PC-9 (cell line): ENCODE data around the gene ERRFI1. TPM values are rescaled to one million over a fixed set of nuclear protein-coding genes. Genes with fewer than 3 reads are reported as not detected.
A peak's percentile ranks its signal among the peaks of the same experiment; 100 is the strongest.

ENCODE experiments used
- BruUV-seq: library from RNA; stranded (reverse); fragments of 400-500 nt; replicated peaks from 2 replicates; lab custom pipeline; 2021; lab: Mats Ljungman, UMichigan
- CTCF ChIA-PET: fragments of 300-600 bp; sonication (Branson Sonifier 250); formaldehyde crosslinking; loops from one replicate; lab custom pipeline; 2022; ENCODE audit warnings: antibody characterized with exemption; lab: Charles Lee
- POLR2A ChIA-PET: fragments of 300-600 bp; sonication (Branson Sonifier 250); formaldehyde crosslinking; loops from one replicate; lab custom pipeline; 2022; ENCODE audit warnings: antibody characterized with exemption; ENCODE audit not compliant: unreplicated experiment; lab: Charles Lee
- DNase-seq, 2 experiments: peaks; one replicate each; pipeline versions ENCODE4 v3.0.0 to v3.0.0-alpha.2; 2015 to 2022; ENCODE audit warnings: mixed read lengths in 1 of 2
- H2AFZ ChIP-seq: fragments of 200-600 bp; sonication (generic); 2 replicates; pipeline ENCODE4 v1.8.1; 2017; ENCODE audit warnings: antibody characterized with exemption
- H3F3A ChIP-seq: fragments of 200-600 bp; sonication (generic); 2 replicates; pipeline ENCODE4 v1.8.1; 2017; ENCODE audit warnings: antibody characterized with exemption, mild to moderate bottlenecking, low read depth; ENCODE audit not compliant: insufficient read depth
- H3K27ac ChIP-seq: fragments of 200-600 bp; sonication (generic); 2 replicates; pipeline ENCODE4 v1.6.1; 2016; ENCODE audit warnings: mixed run types
- H3K27me3 ChIP-seq: fragments of 200-600 bp; sonication (generic); 2 replicates; pipeline ENCODE4 v1.6.1; 2016; ENCODE audit warnings: low read depth, mixed run types; ENCODE audit not compliant: insufficient read depth
- H3K36me3 ChIP-seq: fragments of 200-600 bp; sonication (generic); 2 replicates; pipeline ENCODE4 v1.6.1; 2016; ENCODE audit warnings: low read depth, mixed run types
- H3K4me1 ChIP-seq: fragments of 200-600 bp; sonication (generic); replicated peaks from 2 replicates; pipeline ENCODE4 v1.6.1; 2016; ENCODE audit warnings: mixed run types; ENCODE audit not compliant: insufficient read depth
- H3K4me2 ChIP-seq: fragments of 200-600 bp; sonication (generic); 2 replicates; pipeline ENCODE4 v1.6.1; 2017; ENCODE audit warnings: mixed run types
- H3K4me3 ChIP-seq: fragments of 200-600 bp; sonication (generic); 2 replicates; pipeline ENCODE4 v1.6.1; 2016; ENCODE audit warnings: mixed run types
- H3K79me2 ChIP-seq: fragments of 200-600 bp; sonication (generic); 2 replicates; pipeline ENCODE4 v1.6.1; 2017; ENCODE audit warnings: low read depth, mixed run types
- H3K9me2 ChIP-seq: fragments of 200-600 bp; sonication (generic); 2 replicates; pipeline ENCODE4 v1.8.1; 2017; ENCODE audit warnings: mild to moderate bottlenecking; ENCODE audit not compliant: insufficient read depth
- H3K9me3 ChIP-seq: fragments of 200-600 bp; sonication (generic); 2 replicates; pipeline ENCODE4 v1.8.1; 2016; ENCODE audit warnings: low read depth; ENCODE audit not compliant: insufficient read depth
- H4K20me1 ChIP-seq: fragments of 200-600 bp; sonication (generic); 2 replicates; pipeline ENCODE4 v1.8.1; 2017; ENCODE audit not compliant: insufficient read depth
- CTCF ChIP-seq: fragments of 200-600 bp; sonication (generic); conservative IDR thresholded peaks from 2 replicates; pipeline ENCODE4 v1.6.1; 2017; ENCODE audit warnings: mixed run types, antibody characterized with exemption, mild to moderate bottlenecking, moderate library complexity
- EZH2 ChIP-seq: fragments of 200-600 bp; sonication (generic); IDR thresholded peaks from 2 replicates; pipeline ENCODE4 v1.8.0; 2017; ENCODE audit warnings: antibody characterized with exemption, low read depth
- intact Hi-C: fragments of 100-400 bp; cut with micrococcal nuclease; formaldehyde crosslinking; loops from one replicate; pipeline ENCODE4 v1.10.0; 2022; ENCODE audit not compliant: unreplicated experiment
- total RNA-seq: library from RNA; stranded (reverse); gene quantifications from 2 replicates; pipeline ENCODE4 v1.2.3, GENCODE V29; 2021

ERRFI1 gene
- total RNA-seq, 1 experiment from 2014 or later: 44.9 TPM

GRCh38 chr1:7962014-7962335 lies 64.1 kb downstream of the ERRFI1 start:
- Histone ChIP-seq H3K4me1 (peaks cover 15% of the 10 kb centered on the region), H3F3A (peaks cover 11% of the 10 kb centered on the region; the same call in 1 of the 2 replicates), H3K36me3 (peaks cover 14% of the 10 kb centered on the region; the same call in 1 of the 2 replicates), H3K9me2 (no peaks in the 10 kb centered on the region), H3K79me2 (peaks cover 50% of the 10 kb centered on the region), H3K4me3 (peak overlapping the region; percentile 96), H4K20me1 (no peaks in the 10 kb centered on the region), H2AFZ (peak overlapping the region; percentile 77), H3K9me3 (no peaks in the 10 kb centered on the region), H3K4me2 (peak overlapping the region; percentile 92), H3K27me3 (no peaks in the 10 kb centered on the region), H3K27ac (peak overlapping the region; percentile 52)
- intact Hi-C loops: loop anchor here (5.0 to 10.0 kb wide), 2 partner anchors 295 to 1023 kb away; no protein-coding TSS in a partner anchor
- ChIA-PET CTCF (interaction anchor here (1.1 kb wide), 1 partner anchor 49 kb away, joined by 3 read pairs; no protein-coding TSS in a partner anchor), POLR2A (interaction anchor here (0.6 kb wide), 2 partner anchors 13 to 66 kb away, joined by 6 read pairs; no protein-coding TSS in a partner anchor)
- no peak for DNase-seq
- TF ChIP-seq CTCF (no peak), EZH2 (no peak)
- BruUV-seq: TSS peak; percentile 62

Other genes with a start within 250 kb of the ERRFI1 start
- 25.1 and 32.9 TPM in 2 replicates for gene PER3, start 242.0 kb downstream of the ERRFI1 start, total RNA-seq
- 12.8 and 23.8 TPM in 2 replicates for gene UTS2, start 173.2 kb downstream of the ERRFI1 start, total RNA-seq
- 0.70 and 1.3 TPM in 2 replicates for gene TNFRSF9, start 85.5 kb downstream of the ERRFI1 start, total RNA-seq
- 242 and 291 TPM in 2 replicates for gene PARK7, start 64.6 kb downstream of the ERRFI1 start, total RNA-seq